DMS153 treated with DMSO at 0.1 percent for 48 hours (cell line): Measurements from ENCODE around the gene ZIC1.

Source experiments
- DNase-seq: peaks from one replicate; lab custom pipeline; 2025; ENCODE audit not compliant: unreplicated experiment; lab: John Stamatoyannopoulos, UW

Gene ZIC1

GRCh38 chr3:147409143-147410115 is at the start of gene ZIC1:
Gene ZIC1 (plus strand): TSS chr3:147409365. CDS start chr3:147410113, 748 bp downstream.
- no peak for DNase-seq

GRCh38 chr3:147360051-147360439 is 49.1 kb upstream of the ZIC1 start:
- DNase-seq: no peak

GRCh38 chr3:147360646-147361453 is 48.3 kb upstream of the ZIC1 start:
- DNase-seq: no peak

DNA sequence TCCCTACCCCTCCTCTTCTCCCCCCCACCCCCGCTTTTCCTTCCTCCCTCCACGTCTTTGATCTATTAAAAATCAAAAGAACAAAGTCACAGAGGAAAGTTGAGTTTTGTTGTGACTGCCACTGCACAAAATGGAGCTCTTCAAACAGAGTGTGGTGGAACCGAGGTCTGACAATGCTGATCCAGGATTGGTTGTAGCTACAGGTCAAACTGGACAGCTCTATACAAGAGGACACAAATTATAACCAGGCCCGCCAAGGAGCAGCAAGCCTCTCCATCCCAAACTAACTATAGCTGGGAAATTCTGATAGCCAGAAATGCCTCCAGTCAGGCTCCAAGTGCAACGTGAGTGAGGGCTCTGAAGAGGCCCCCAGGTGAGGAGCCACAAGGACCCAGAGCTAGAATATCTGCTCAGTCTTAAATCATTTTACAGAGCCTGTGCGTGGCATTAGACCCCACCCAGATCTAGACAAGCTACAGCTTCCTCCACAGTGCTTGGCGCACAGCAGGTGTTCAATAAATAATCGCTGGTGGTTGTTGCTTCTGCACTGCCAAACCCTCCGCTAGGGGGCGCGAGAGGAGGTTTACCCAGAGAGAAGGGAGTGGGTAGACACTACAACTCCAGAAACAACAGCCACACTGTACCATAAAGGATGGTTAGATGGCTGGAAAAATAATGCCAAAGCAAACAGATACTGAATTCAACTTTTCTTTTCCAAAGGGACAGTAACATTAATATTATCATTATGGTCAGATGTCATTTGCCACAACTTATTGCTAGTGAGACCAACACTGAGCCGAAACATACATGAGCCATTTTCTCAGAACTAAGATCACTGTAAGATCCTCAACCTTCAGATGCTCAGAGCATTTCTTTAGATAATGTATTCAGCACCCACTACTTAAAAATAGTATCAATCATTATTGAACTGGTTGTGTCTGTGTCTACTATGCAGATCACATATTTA is 47.4 kb upstream of the ZIC1 start:
- no peak for DNase-seq

GRCh38 chr3:147364771-147365170 is 44.4 kb upstream of the ZIC1 start:
- DNase-seq: no peak

GRCh38 chr3:147365196-147366115 is 43.7 kb upstream of the ZIC1 start:
- no peak for DNase-seq

DNA sequence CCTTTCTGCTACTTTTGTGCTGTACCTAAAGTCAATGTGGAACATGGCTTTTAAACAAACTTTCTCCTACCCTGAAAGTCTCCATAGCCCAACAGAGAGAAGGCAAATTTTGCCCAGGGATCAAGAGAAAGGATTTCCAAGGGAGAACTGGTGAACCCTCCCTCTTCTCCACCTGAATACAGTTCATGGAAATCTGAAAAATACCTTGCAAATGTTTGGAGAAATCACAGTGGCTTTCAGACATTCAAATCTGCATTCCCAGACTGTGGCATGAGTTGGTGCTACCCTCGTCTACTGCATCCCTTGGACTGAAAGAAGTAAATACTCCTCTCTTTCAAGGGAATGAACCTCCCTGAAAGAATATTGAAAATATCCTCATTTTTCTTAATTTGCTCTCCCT is 41.5 kb upstream of the ZIC1 start:
- no peak for DNase-seq

DNA sequence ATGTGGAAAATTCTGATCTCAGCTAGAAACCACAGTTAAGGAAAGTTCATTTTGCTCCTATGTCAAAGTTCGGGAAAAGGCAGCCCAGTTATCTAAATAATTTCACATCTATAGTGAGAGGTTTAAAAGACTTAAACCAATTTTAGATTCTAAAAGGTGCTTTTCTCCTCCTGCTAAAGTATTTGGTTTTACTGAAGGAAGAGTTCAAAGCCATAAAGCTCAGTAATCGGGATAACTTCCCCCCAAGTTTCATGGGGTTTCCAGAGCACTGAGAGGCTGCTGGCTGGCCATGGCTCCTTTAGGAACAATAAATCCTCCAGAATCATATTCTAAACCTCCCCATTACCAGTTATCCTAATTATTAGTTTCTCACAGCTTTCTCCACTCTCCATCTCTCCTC is 41.0 kb upstream of the ZIC1 start:
- no peak for DNase-seq

GRCh38 chr3:147368561-147369221 is 40.5 kb upstream of the ZIC1 start:
- DNase-seq: no peak

GRCh38 chr3:147369231-147369630 is 39.9 kb upstream of the ZIC1 start:
- no peak for DNase-seq

- no peak for DNase-seq
Measured at GRCh38 chr3:147369661-147370123, 39.5 kb upstream of the ZIC1 start.

DNA sequence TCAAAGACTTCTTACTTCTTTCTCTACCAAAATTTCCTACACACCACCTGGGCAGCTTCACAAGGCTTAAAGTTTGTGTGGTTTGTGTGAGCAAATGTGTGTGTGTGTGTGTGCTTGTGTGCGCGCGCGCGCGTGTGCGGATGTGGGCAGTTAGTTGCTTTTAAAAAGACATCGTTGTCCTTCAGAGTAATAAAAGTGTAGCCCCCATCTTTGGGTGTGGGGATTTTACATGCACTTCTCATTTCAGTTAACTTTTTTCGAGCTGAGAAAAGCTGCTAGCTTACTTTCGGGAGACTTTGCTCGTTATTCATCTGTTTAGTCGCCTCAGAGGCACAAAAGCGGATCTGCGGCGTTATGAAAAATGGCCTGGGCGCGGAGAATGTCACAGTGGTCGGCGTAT is 38.8 kb upstream of the ZIC1 start:
- DNase-seq: no peak

GRCh38 chr3:147371140-147371539 is 38.0 kb upstream of the ZIC1 start:
- no peak for DNase-seq

- DNase-seq: no peak
Measured at GRCh38 chr3:147371771-147372340, 37.3 kb upstream of the ZIC1 start.

DNA sequence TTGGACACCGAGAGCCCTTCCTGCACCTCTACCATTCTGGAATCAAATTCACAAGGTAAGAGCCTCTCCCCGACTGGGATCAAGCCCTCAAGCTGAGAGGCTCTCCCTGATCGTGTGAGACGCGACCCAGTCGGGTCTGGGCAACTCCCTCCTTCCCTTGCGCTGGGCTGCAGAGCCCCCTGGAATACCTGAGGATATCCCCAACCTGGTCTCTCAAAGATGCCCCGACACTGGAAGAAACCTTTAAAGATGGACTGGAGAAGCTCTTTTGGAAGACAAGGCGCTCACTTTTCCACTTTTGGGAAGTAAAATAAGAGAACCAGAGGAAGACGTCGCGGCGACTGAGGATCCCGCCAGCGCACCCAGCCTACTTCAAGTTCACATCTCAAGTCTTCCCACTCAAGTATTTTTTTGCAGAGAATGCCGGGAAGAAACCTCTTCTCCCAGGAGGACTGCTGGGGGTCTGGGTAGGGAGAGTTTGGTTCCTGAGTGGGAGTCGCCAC is 36.6 kb upstream of the ZIC1 start:
- DNase-seq: no peak

DNA sequence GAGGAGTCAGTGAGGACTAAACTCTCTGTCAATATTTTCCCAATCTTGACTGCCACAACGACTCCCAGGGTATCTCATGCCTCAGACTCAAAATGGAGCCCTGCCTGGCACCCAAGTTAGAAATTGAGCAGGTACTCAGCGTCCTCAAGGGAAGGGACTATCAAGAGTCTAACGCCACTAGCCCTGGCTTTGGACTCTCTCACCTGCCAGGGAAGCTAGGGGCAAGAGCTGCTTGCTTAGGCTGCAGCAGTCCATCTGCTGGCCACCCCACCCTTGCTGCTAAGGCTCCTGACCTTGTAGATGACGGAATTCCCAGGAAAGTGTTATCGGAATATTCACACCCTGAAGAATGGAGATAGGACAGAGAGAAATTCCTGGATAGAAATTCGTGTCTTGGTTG is 35.9 kb upstream of the ZIC1 start:
- DNase-seq: no peak

DNA sequence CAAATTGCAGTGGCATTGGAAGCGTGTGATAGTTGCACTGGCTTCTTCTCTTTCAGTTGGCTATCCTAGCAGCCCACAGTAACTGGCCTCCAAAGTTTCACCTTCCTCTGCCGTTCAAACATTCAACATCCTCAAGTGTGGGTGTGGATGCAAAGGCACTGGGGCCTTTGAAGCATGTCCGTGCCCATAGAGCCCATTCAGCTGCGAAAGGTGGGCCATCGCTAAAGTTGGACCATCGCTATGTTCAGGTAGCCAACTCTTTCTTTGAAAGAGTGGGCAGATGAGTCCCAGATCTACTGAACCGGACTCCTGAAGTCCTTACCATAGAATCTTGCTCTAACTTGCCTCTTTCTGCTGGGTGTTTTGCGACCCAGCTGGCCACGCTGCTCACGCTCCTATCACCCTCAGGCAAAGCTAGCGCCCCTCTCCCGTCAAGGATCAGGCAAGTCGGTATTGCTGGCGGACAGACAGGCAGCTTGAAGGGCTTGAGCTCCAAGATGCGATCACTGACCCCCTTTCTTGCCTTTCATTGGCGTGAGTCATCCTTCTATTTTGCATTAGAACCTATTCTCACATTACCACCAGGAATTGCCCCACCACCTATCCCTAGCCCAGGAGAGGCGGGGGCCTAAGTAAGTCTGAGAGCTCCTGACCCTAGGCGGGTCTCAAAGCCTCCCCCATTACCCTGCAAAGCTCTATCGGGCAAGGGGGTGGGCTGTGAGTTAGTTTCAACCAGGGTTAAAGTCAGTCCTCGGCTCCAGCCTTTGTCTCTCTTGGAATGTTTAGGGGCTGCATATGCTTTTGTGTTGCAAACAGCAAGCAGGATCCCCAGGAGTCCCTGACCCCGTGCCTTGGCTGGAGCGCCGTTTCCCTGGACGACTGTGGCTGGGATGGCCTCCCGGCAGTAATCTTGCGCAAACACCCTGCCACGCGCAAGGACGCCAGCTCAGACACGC is 31.5 kb upstream of the ZIC1 start:
- no peak for DNase-seq
